HG02884 (cell line): ENCODE results near the gene MYO15B.
A peak's percentile ranks its signal among the peaks of the same experiment; 100 is the strongest.
"Not testable (repeated sequence)": the region's sequence is repeated elsewhere in the genome, so short reads cannot be mapped to it uniquely, and the experiment has no call there.

Experiments
- ATAC-seq: cut with Tn5 transposase; IDR thresholded peaks from one replicate; pipeline ENCODE4 v1.9.1; 2021; ENCODE audit warnings: mild to moderate bottlenecking, moderate library complexity; ENCODE audit not compliant: unreplicated experiment

MYO15B gene

GRCh38 chr17:75575197-75575596, 12.4 kb upstream of the MYO15B start:
- ATAC-seq, result no peak

- ATAC-seq, result no peak
Measured at GRCh38 chr17:75575728-75576127, 11.9 kb upstream of the MYO15B start.

- no peak for ATAC-seq
Measured at GRCh38 chr17:75576661-75577060, 10.9 kb upstream of the MYO15B start.

GRCh38 chr17:75581121-75581725, 6.4 kb upstream of the MYO15B start:
- ATAC-seq, result not testable (repeated sequence)

- ATAC-seq, result not testable (repeated sequence)
Measured at GRCh38 chr17:75583197-75583596, 4.4 kb upstream of the MYO15B start.

- ATAC-seq, result no peak
Measured at GRCh38 chr17:75584849-75585175, 2.8 kb upstream of the MYO15B start.

GRCh38 chr17:75588596-75589011, 1.0 kb downstream of the MYO15B start:
- ATAC-seq, result peak; percentile 14

- peak; percentile 48 for ATAC-seq
Measured at GRCh38 chr17:75589012-75589918, 1.7 kb downstream of the MYO15B start.

GRCh38 chr17:75589919-75590303, 2.3 kb downstream of the MYO15B start:
- ATAC-seq, result no peak

- ATAC-seq, result no peak
Measured at GRCh38 chr17:75590314-75590761, 2.7 kb downstream of the MYO15B start.

GRCh38 chr17:75590849-75591721, 3.5 kb downstream of the MYO15B start:
- no peak for ATAC-seq

GRCh38 chr17:75591722-75592302, 4.2 kb downstream of the MYO15B start:
- no peak for ATAC-seq

GRCh38 chr17:75592348-75593020, 4.9 kb downstream of the MYO15B start:
- ATAC-seq, result no peak

GRCh38 chr17:75593430-75593829, 5.8 kb downstream of the MYO15B start:
- not testable (repeated sequence) for ATAC-seq

- ATAC-seq, result no peak
Measured at GRCh38 chr17:75594499-75595283, 7.1 kb downstream of the MYO15B start.

GRCh38 chr17:75595284-75595919, 7.8 kb downstream of the MYO15B start:
- no peak for ATAC-seq

- no peak for ATAC-seq
Measured at GRCh38 chr17:75595920-75596313, 8.3 kb downstream of the MYO15B start.

GRCh38 chr17:75596320-75597087, 8.9 kb downstream of the MYO15B start:
- no peak for ATAC-seq
